ENCODE measurements around the gene HCN2. TPM values are rescaled to one million over a fixed set of nuclear protein-coding genes. Genes with fewer than 3 reads are reported as not detected.

The HCN2 gene
- total RNA-seq, 4 donors from 2014 or later = 0.15 to 0.57 (median 0.29) TPM; not detected in 1

DNA sequence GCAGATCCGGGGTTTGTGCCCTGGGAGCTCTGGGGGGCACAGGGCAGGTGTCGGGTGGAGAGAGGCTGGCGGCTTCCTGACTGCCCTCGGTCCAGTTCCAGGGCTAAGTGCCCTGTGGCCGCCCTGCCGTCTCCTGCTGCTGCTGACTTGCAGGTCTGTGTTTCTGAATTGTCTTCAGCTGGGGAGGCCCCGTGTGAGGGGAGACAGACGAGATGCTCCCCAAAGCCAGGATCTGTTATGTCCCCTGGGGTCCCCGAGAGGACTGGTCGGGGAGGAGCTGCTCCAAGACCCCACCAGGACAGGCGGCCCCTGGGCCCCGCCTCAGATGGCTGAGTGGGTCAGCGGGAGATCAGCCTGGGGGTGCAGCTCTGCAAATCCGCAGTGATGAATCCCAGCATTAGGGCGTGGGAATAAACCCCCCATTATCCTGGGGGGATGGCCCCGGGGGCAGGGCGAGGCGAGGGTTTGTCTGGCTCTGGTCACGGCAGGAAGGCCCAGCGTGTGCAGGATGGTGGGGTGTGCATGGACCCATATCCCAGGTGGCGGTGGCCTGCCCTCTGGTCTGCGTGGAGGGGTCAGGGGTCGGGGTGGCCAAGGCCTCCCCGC lies 4.7 kb downstream of the HCN2 start:
- Histone ChIP-seq H3K27me3 (peaks cover 9 to 82% (median 10%) of the 10 kb centered on the region in 4 donors), H3K36me3 (no peaks in the 10 kb centered on the region), H3K9me3 (no peaks in the 10 kb centered on the region), H3K4me1 (peaks cover under 1 to 18% (median 15%) of the 10 kb centered on the region in 3 donors), H3K4me3 (no peak overlapping the region), H3K27ac (no peak overlapping the region)
- DNase-seq = no peak
- intact Hi-C loops (cut with DNase I) = no loop called here
- 56% methylated on average over 5 of the region's 24 CpGs; no CpG with 5 or more reads in 1 of the 2 donors for WGBS, 2 donors
- TF ChIP-seq, protein P1, sequence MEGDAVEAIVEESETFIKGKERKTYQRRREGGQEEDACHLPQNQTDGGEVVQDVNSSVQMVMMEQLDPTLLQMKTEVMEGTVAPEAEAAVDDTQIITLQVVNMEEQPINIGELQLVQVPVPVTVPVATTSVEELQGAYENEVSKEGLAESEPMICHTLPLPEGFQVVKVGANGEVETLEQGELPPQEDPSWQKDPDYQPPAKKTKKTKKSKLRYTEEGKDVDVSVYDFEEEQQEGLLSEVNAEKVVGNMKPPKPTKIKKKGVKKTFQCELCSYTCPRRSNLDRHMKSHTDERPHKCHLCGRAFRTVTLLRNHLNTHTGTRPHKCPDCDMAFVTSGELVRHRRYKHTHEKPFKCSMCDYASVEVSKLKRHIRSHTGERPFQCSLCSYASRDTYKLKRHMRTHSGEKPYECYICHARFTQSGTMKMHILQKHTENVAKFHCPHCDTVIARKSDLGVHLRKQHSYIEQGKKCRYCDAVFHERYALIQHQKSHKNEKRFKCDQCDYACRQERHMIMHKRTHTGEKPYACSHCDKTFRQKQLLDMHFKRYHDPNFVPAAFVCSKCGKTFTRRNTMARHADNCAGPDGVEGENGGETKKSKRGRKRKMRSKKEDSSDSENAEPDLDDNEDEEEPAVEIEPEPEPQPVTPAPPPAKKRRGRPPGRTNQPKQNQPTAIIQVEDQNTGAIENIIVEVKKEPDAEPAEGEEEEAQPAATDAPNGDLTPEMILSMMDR (IDR thresholded peaks at IDR 0.05) = no peak
- no peak for TF ChIP-seq POLR2A (IDR thresholded peaks at IDR 0.05)

DNA sequence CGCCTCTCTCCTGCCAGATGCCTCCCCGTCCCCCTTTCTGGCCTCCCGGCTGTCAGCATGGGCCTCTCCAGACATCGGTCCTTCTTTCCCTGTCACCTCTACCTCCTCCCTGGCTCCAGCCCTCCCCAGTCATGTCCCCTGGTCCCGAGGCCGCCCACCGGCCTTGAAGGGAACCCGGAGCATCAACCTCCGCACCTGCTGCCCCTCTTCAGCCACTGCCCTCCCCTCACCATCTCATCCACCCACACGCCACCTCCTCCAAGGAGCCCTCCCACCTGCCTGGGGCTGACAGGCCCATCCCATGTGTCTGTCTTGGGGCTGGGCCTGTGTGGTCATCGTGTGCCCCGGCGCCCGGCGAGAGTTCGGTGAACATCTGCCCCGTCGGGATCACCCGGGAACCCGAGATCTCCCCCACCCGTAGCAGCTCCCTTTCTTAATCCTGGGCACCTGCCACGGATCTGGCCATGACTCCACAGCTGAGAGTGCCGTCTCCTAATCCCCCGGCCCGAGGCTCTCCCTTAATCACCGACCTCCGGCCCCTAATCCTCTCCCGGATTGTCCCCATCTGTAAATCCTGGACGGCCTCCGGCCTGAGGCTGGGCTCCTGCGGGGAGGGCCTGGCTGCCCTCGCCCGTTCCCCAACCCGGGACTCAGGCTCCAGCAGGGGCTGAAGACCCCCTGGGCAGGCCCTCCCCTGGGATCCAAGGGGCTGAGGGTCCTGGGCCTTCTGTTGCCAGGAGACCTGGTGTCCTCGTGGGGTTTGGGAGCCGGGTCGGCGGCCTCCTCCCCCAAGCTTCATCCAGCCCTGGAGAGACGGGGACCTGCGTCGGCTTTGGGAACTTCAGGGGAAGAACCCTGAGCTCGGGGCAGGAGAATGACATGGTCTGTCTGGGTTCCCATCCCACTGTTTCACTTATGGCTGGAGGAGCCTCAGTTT lies 5.9 kb downstream of the HCN2 start:
- H3K9me3 ChIP-seq = no peaks in the 10 kb centered on the region
- peaks cover 8 to 73% (median 10%) of the 10 kb centered on the region in 4 donors for H3K27me3 ChIP-seq
- H3K36me3 ChIP-seq = no peaks in the 10 kb centered on the region
- no peak overlapping the region for H3K4me3 ChIP-seq
- no peak for TF ChIP-seq POLR2A (IDR thresholded peaks at IDR 0.05)
- TF ChIP-seq, protein P1 (IDR thresholded peaks at IDR 0.05) = no peak
- peaks cover 0 to 12% (median 9%) of the 10 kb centered on the region in 3 donors for H3K4me1 ChIP-seq
- DNase-seq = no peak
- no peak overlapping the region for H3K27ac ChIP-seq
- WGBS, 2 donors = 70 to 76% methylated on average over 26 to 28 of the region's 42 CpGs
- intact Hi-C loops (cut with DNase I) = no loop called here

DNA sequence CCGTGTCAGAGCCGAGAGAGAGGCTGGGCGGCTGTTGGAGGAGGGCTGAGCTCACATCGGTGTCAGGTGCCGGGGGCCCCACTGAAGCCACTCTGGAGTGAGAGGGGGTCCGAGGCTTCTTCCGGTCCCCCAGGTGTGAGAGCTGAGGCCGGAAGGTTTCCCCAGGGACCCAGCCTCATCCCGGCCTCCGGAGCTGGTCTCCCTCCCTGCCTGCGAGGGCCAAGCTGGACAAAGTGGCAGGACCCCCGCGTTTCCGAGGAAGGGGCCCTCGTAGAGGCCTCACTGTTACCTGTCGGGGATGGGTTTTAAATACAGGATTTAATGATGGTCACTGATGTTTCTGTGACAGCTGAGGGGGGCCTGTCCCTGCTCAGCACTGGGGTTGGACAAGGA lies 6.6 kb downstream of the HCN2 start:
- Histone ChIP-seq H3K4me1 (peaks cover 0 to 5% (median 2%) of the 10 kb centered on the region in 3 donors), H3K36me3 (no peaks in the 10 kb centered on the region), H3K27me3 (peaks cover 1 to 66% (median 6%) of the 10 kb centered on the region in 4 donors), H3K9me3 (no peaks in the 10 kb centered on the region), H3K27ac (no peak overlapping the region), H3K4me3 (no peak overlapping the region)
- no peak for DNase-seq
- WGBS, 2 donors = 60 to 100% methylated on average over 1 of the region's 16 CpGs
- intact Hi-C loops (cut with DNase I) = no loop called here
- TF ChIP-seq POLR2A (IDR thresholded peaks at IDR 0.05) = no peak
- TF ChIP-seq, protein P1 (IDR thresholded peaks at IDR 0.05) = no peak

DNA sequence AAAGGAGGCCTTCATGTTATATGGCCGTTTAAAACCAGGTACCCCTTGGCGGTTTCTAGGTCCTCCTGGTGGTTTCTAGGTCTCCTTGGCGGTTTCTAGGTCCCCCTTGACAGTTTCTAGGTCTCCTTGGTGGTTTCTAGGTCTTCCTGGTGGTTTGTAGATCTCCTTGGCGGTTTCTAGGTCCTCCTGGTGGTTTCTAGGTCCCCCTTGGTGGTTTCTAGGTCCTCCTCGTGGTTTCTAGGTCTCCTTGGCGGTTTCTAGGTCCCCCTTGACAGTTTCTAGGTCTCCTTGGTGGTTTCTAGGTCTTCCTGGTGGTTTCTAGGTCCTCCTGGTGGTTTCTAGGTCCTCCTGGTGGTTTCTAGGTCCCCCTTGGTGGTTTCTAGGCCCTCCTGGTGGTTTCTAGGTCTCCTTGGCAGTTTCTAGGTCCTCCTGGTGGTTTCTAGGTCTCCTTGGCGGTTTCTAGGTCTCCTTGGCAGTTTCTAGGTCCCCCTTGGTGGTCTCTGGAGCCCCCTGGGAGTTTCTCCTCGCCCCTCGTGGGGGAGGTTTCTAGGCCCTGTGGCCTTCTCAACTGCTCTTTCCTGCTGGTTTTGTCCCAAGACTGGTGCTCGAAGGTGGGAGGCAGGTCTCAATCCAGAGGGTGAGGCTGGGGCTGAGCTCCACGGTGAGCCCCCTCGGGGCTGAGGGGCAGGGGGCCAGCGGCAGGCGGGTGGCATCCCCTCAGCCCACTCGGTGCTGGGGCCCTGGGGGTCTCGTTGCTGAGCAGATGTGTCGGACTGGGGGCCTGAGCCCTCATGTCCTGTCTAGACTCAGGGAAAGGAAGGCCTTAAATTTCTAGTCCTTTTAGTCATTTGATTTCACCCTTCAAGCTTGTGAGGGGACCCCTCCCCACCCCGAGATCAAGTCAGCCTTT lies 8.0 kb downstream of the HCN2 start:
- no peaks in the 10 kb centered on the region for H3K36me3 ChIP-seq
- TF ChIP-seq, protein P1 (IDR thresholded peaks at IDR 0.05) = no peak
- TF ChIP-seq POLR2A (IDR thresholded peaks at IDR 0.05) = no peak
- 48 to 51% methylated on average over 9 to 10 of the region's 18 CpGs for WGBS, 2 donors

More for the DNA sequence above, 8.0 kb downstream of the HCN2 start:
- no peak overlapping the region for H3K4me3 ChIP-seq
- peaks cover 0 to 52% (median 0%) of the 10 kb centered on the region in 4 donors for H3K27me3 ChIP-seq
- no peaks in the 10 kb centered on the region for H3K4me1 ChIP-seq
- H3K27ac ChIP-seq = no peak overlapping the region
- H3K9me3 ChIP-seq = no peaks in the 10 kb centered on the region
- intact Hi-C loops (cut with DNase I) = no loop called here
- no peak for DNase-seq
